Brain pericyte (primary cell): ENCODE results near the gene SORCS2.

Source experiments
- DNase-seq: peaks from one replicate; pipeline ENCODE4 v3.0.0-alpha.2; 2012; ENCODE audit warnings: low read depth, low spot score

Gene SORCS2

GRCh38 chr4:7222521-7222920, 30.2 kb downstream of the SORCS2 start:
- DNase-seq: no peak

DNA sequence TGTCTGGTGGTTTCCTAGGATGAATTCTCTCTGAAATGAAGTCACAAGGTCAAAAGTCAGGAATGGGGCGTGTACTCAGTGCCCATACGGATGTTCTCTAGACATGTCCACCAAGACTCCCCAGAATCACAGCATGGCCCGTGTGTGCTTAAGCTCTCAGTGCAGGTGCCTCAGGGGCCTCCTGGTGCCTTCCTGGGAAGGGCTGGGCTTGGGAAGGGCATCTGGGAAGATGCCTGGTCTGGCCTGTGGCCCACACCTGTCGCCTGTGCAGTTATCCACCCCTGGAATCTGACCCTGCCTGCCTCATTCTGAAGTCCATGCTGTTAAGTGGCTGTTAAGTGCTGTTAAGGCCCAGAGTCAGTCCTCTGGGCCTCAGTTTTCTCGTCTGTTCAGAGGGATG, 31.2 kb downstream of the SORCS2 start:
- DNase-seq: no peak

DNA sequence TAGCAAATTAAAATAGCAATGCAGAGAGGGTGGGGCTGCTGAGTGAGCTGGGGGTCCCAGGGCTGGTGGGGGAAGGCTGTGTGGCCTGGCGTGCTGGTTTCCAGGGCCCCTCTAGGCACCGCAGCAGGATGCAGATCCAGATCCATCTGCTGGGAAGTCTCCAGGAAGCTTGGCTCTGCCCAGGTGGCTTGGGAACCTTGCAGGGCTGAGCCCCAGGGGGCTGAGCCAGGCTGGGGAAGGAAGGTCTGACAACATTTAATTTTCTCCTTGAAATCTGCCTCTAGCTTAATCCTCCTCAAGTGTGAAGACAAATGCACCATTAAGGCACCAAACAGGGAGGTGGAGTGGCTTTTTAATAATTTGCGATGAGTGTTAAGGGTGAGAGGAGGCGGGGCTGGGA, 31.7 kb downstream of the SORCS2 start:
- no peak for DNase-seq

GRCh38 chr4:7224878-7225533, 32.7 kb downstream of the SORCS2 start:
- no peak for DNase-seq

DNA sequence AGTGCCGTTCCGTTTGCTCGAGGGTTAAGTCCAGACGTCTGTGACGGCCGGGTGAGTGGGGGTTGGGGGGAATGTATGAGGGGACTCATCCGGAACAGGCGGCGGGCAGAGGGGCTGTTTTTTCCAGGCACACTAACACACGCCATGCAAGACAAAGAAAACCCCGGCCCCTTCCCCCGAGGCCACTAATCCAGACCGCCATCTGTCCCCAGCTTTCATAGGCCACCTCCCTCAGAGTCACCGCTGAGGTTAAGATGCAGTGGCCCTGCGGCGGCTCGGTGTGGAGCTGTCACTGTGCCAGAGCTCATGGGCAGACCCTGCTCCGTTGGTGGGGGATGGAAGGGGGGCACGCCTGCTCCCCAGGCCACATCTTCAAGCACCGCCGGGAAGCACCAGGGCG, 34.1 kb downstream of the SORCS2 start:
- DNase-seq: no peak

DNA sequence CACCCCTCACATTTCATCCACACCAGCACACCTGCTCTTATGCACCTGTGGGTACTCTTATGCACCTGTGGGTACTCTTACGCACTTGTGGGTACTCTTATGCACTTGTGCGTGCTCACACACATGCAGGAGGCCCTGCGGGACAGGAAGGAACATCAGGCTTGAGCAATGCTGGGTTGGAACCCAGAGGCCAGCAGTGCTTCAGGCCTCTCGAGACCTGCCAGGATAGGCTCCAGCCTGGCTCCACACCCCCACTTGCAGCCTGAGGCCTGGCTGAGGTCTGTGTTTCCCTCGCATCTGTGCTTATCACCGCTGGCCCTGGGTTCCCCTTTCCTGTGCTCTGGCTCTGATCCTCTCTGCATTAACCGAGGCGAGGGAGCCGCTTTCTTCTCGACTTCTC, 34.7 kb downstream of the SORCS2 start:
- DNase-seq: no peak

DNA sequence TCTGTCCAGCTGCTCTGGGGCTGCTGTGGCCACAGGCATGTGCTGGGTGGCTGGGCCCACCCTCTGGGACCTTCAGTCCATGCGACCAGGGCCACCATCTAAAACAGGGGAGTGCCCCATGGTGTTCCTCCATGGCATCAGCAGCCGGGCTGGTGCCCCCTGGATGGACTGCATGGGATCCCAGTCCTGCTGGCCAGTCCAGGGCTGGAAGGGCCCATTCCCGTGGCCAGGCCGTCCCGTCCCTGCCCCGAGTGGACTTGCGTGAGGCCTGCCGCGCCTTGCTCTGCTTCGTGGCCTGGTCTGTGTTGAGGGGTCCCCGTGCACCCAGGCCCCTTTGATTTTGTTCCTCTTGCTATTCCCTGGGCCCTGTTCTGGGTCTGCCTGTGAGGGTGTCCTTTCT, 36.4 kb downstream of the SORCS2 start:
- DNase-seq: no peak

- DNase-seq: no peak
These were observed 39.8 kb downstream of the SORCS2 start for GRCh38 chr4:7232061-7232650.

GRCh38 chr4:7233006-7233580, 40.8 kb downstream of the SORCS2 start:
- no peak for DNase-seq

GRCh38 chr4:7233601-7234000, 41.3 kb downstream of the SORCS2 start:
- DNase-seq: no peak

- no peak for DNase-seq
These were observed 42.2 kb downstream of the SORCS2 start for GRCh38 chr4:7234355-7235029.

GRCh38 chr4:7235030-7235380, 42.7 kb downstream of the SORCS2 start:
- DNase-seq: no peak

GRCh38 chr4:7236847-7237246, 44.5 kb downstream of the SORCS2 start:
- no peak for DNase-seq

DNA sequence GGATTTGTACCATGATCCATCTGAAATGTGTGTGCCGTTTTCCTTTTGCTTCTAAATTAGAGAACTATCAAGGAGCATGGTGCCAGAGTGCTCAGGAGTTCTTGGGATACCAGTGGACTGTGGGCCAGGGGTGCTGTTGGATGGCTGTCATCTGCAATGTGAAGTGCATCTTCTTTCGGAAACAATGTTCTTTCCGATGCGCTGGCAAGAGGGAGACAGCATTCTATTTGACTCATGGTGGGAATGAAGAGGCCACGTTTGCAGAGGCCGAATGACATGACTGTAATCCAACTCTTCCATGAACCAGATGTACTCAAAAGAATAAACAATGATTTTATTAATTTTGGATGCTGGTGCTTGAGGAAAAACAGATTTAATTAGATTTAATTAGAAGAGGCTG, 45.5 kb downstream of the SORCS2 start:
- no peak for DNase-seq

GRCh38 chr4:7238300-7238960, 46.1 kb downstream of the SORCS2 start:
- no peak for DNase-seq

- no peak for DNase-seq
These were observed 46.9 kb downstream of the SORCS2 start for GRCh38 chr4:7239101-7239820.

DNA sequence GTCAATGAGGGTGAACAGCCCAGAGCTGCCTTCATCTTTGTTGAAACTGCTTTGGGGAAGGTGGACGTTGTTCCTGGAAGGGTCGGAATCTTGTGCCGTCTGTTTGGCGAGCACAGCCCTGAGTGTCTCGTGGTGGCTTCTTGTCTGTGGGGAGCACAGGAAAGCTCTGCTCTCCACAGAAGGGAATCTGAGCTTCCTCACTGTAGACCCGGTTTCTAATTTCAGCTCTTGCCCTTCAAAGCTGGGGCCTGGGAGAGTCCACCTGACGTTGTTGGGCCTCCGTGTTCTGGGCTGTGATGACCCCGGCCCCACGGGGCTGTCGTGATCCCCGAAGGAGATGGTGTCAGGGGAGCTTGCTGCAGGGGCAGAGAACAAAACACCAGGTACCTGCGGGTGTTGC, 47.5 kb downstream of the SORCS2 start:
- no peak for DNase-seq

GRCh38 chr4:7240306-7240705, 48.0 kb downstream of the SORCS2 start:
- no peak for DNase-seq

- no peak for DNase-seq
These were observed 49.3 kb downstream of the SORCS2 start for GRCh38 chr4:7241597-7242125.

DNA sequence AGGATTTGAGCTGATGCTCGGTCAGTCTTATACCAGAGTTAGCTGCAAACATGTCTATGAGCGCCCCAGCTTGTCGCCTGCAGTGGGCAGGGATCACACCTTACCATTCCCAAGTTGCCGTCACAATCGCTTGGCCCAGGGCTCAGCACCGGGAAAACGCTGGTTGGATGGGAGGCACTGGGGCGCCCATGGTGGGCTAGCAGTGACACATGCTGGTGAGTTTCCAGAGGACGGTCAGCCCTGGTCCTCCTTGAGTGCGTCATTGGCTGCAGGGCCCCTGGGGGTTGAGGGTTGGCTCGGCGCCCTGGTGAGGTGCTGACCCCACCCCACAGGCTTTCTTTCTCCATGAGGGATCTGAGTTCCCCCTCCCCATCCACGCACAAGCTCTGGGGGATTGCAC, 50.4 kb downstream of the SORCS2 start:
- DNase-seq: no peak

- no peak for DNase-seq
These were observed 51.4 kb downstream of the SORCS2 start for GRCh38 chr4:7243609-7244330.
